AG04450 (cell line): ENCODE data around the gene SLC25A25. TPM values are rescaled to one million over a fixed set of nuclear protein-coding genes. Genes with fewer than 3 reads are reported as not detected.

Source experiments
- CTCF ChIA-PET: fragments of 300-600, 350-600 bp; formaldehyde crosslinking; extraction: SDS; loops from one replicate; lab custom pipeline; 2022; ENCODE audit warnings: antibody characterized with exemption, inconsistent platforms; lab: Charles Lee
- POLR2A ChIA-PET: fragments of 350-600 bp; formaldehyde crosslinking; extraction: SDS; loops from one replicate; lab custom pipeline; 2021; ENCODE audit warnings: antibody characterized with exemption, inconsistent platforms; lab: Yijun Ruan, JAX
- DNase-seq: peaks from one replicate; pipeline ENCODE4 v3.0.0-alpha.2; 2011; ENCODE audit warnings: low read depth, low spot score
- H3K27ac ChIP-seq: one replicate; pipeline ENCODE4 v1.5.1; 2012; ENCODE audit warnings: low read depth, low read length, control low read depth
- H3K27me3 ChIP-seq: one replicate; pipeline ENCODE4 v1.6.0; 2012; ENCODE audit warnings: low read length; ENCODE audit not compliant: control insufficient read depth, insufficient read depth
- H3K4me3 ChIP-seq: 2 replicates; pipeline ENCODE4 v1.5.1; 2011; ENCODE audit warnings: mild to moderate bottlenecking, low read depth, low read length, control low read depth
- H3K9me3 ChIP-seq: 2 replicates; pipeline ENCODE4 v1.5.1; 2012; ENCODE audit warnings: low read length; ENCODE audit not compliant: control insufficient read depth, insufficient read depth
- polyA plus RNA-seq: library from polyadenylated mRNA; depleted of rRNA; stranded (reverse); fragments of >200 nt; gene quantifications from 2 replicates; pipeline ENCODE4 v1.2.3, GENCODE V29; 2011
- TF ChIP-seq, protein P1 (sequence below): IDR thresholded peaks from 2 replicates; pipeline ENCODE4 v1.5.1; 2011; ENCODE audit warnings: low read depth, low read length, control low read depth, inconsistent platforms

The SLC25A25 gene
- polyA plus RNA-seq, 1 experiment, result 12.0 TPM

DNA sequence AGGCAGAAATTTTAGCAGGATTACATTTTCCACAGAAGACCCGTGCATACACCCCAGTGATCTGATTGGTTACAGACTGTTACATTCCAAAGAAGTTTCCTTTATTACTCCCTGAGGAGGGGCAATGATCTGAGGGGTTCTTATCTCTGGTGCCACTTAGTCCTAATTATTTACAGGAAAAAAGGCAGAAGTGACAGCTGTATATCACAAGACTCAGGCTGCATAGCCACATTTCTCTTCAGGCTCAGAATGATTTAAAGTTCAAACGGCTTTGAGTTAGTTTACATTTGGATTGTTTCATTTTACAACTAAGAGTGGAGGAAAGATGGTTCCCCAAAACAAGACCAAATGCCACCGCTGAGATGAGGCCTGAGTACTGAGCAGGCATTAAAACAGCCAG is 18.2 kb upstream of the SLC25A25 start:
- no peaks in the 10 kb centered on the region for H3K9me3 ChIP-seq
- no peak overlapping the region for H3K27ac ChIP-seq
- DNase-seq, result no peak
- CTCF ChIA-PET, result no interaction called here
- POLR2A ChIA-PET, result no interaction called here
- H3K4me3 ChIP-seq, result no peak overlapping the region
- no peaks in the 10 kb centered on the region for H3K27me3 ChIP-seq
- TF ChIP-seq, protein P1, sequence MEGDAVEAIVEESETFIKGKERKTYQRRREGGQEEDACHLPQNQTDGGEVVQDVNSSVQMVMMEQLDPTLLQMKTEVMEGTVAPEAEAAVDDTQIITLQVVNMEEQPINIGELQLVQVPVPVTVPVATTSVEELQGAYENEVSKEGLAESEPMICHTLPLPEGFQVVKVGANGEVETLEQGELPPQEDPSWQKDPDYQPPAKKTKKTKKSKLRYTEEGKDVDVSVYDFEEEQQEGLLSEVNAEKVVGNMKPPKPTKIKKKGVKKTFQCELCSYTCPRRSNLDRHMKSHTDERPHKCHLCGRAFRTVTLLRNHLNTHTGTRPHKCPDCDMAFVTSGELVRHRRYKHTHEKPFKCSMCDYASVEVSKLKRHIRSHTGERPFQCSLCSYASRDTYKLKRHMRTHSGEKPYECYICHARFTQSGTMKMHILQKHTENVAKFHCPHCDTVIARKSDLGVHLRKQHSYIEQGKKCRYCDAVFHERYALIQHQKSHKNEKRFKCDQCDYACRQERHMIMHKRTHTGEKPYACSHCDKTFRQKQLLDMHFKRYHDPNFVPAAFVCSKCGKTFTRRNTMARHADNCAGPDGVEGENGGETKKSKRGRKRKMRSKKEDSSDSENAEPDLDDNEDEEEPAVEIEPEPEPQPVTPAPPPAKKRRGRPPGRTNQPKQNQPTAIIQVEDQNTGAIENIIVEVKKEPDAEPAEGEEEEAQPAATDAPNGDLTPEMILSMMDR, result no peak

DNA sequence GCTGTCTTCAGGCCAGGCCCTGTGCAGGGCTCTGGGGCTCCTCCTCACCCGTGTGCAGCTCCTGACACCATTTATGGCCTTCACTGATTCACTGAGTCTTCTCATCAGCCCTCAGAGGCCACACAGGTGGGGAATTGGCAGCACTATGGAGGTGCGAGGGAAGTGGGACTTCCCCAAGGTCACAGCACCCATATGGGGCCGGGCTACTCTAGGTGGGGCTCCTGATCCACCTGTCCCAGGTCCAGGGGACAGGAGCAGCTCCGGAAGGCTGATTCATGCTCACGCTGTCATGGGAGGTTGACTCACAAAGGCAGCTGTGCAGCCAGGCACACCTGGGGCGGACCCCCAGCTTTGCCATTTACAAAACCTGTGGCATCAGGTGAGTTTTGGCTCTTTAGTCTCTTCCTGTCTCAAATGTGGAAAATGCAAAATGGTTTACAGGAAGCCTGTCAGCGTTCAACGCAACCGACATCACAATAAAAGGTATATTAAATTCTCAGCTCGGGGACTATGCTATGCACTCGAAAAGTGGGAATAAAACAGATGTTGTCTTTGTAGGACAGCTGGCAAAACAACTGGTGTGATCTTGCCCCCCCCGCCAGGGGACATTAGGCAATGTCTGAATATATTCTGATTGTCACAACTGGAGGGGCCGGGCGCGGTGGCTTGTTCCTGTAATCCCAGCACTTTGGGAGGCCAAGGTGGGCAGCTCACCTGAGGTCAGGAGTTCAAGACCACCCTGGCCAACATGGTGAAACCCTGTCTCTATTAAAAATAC is 15.9 kb upstream of the SLC25A25 start:
- TF ChIP-seq, protein P1, result no peak
- no peak overlapping the region for H3K27ac ChIP-seq
- POLR2A ChIA-PET, result no interaction called here
- CTCF ChIA-PET, result interaction anchor here (2.0 kb wide), 1 partner anchor 18 kb away, joined by 6 read pairs; no protein-coding TSS in a partner anchor
- H3K27me3 ChIP-seq, result no peaks in the 10 kb centered on the region
- H3K9me3 ChIP-seq, result no peaks in the 10 kb centered on the region
- no peak for DNase-seq
- H3K4me3 ChIP-seq, result no peak overlapping the region

DNA sequence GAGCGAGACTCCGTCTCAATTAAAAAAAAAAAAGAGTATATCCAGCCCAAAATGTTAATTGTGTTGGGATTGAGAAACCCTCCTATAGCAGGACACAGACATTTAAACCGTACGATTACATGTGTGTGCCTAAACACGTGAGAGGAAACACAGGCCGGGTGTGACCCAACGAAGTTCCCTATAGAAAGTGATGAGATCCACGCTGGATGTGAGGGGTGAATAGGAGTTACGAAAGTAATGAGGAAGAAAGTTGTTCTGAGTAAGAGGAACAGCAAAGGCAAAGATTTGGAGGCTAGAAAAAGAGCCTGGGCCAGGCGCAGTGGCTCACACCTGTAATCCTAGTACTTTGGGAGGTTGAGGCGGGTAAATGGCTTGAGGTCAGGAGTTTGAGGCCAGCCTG is 14.5 kb upstream of the SLC25A25 start:
- Histone ChIP-seq H3K27me3 (no peaks in the 10 kb centered on the region), H3K9me3 (no peaks in the 10 kb centered on the region), H3K27ac (no peak overlapping the region), H3K4me3 (no peak overlapping the region)
- TF ChIP-seq, protein P1, result no peak
- DNase-seq, result no peak
- POLR2A ChIA-PET, result no interaction called here
- CTCF ChIA-PET, result no interaction called here

DNA sequence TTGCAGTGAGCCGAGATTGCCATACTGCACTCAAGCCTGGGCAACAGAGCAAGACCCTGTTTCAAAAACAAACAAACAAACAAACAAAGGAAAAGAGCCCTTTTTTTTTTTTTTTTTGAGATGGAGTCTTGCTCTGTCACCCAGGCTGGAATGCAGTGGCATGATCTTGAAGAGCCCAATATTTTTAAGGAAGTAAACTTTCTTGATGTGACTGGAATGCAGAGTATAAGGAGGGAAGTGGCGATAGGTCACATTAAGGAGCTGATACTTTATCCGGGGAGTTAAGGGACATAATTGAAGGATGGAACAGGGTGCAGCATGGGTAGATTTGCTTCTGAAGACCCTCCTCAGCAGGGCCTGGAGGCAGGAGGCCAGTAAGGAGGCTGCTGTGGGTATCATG is 13.9 kb upstream of the SLC25A25 start:
- no peaks in the 10 kb centered on the region for H3K9me3 ChIP-seq
- CTCF ChIA-PET, result no interaction called here
- H3K27ac ChIP-seq, result no peak overlapping the region
- DNase-seq, result no peak
- H3K4me3 ChIP-seq, result no peak overlapping the region
- TF ChIP-seq, protein P1, result no peak
- H3K27me3 ChIP-seq, result no peaks in the 10 kb centered on the region
- POLR2A ChIA-PET, result no interaction called here

DNA sequence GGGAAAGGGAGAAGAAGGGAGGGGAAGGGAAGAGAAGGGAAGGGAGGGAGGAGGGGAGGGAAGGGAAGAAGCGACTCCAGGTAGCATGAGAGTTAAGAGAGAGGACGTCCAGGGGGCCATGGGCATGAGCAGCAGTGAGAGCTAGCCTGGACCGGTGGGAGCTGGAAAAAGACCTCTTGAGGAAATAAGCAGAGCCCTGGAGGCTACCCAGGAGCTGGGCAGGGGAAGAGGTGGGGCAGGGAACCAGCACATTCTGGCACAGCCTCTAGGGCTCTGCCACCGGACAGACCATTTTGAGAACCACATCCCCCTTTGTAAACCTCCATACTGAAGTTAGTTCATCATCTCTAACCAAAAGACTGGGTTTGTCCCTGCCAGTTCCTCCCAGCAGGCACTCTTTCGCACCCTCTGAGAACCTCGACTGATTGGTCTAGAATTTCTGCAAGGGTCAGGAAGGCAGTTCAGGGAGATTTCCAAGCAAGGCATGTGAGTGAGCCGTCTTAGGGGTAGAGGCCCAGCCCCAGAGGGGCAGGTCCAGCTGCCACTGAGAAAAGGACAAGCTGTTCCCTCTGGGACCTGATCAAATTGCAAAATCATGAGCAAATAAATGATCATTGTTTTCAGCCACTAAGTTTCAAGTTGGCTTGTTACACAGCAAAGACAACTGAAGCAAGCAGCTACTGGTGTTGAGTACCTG is 12.5 kb upstream of the SLC25A25 start:
- ChIA-PET POLR2A (interaction anchor here (2.0 kb wide), 1 partner anchor 12 kb away, joined by 7 read pairs; the partner anchor contains the start of gene NAIF1), CTCF (interaction anchor here (0.6 to 1.3 kb wide), 3 partner anchors 12 to 29 kb away, joined by 3 to 4 read pairs (median 4); partner anchors contain the start of gene NAIF1)
- no peak for DNase-seq

More for the DNA sequence above, 12.5 kb upstream of the SLC25A25 start:
- no peak overlapping the region for H3K4me3 ChIP-seq
- no peak overlapping the region for H3K27ac ChIP-seq
- TF ChIP-seq, protein P1, result no peak
- no peaks in the 10 kb centered on the region for H3K27me3 ChIP-seq
- H3K9me3 ChIP-seq, result no peaks in the 10 kb centered on the region
